Keratinocyte (primary cell): ENCODE measurements around the gene CCT6A.

ENCODE experiments used
- CTCF ChIP-seq, 3 experiments: IDR thresholded peaks in 1 of 3; conservative IDR thresholded peaks in 1 of 3; optimal IDR thresholded peaks in 1 of 3; 2 replicates in 2 of 3; 3 replicates in 1 of 3; pipeline versions ENCODE3 to v1.5.1; 2011; ENCODE audit warnings: low read length in 3 of 3, mild to moderate bottlenecking in 3 of 3, moderate library complexity in 2 of 3, control low read depth in 1 of 3, inconsistent platforms in 1 of 3; ENCODE audit not compliant: insufficient read depth in 2 of 3; ENCODE audit errors: extremely low read depth in 1 of 3
- EZH2 ChIP-seq: IDR thresholded peaks from one replicate; pipeline ENCODE4 v1.6.1; 2012; ENCODE audit warnings: inconsistent platforms, mild to moderate bottlenecking, low read length, moderate library complexity

- no peak for TF ChIP-seq CTCF (optimal IDR thresholded peaks at IDR 0.05 in 1 of 3, IDR thresholded peaks at IDR 0.05 in 1 of 3, conservative IDR thresholded peaks at IDR 0.05 in 1 of 3; ENCODE audit: extremely low read depth in 1 of 3, insufficient read depth in 2 of 3, low read length in 3 of 3)
- no peak for TF ChIP-seq EZH2
Measured at GRCh38 chr7:56086761-56087160, 35.2 kb downstream of the CCT6A start.
